Cardiac septum (tissue), 1 donor: ENCODE data around the gene SPAAR. TPM values are rescaled to one million over a fixed set of nuclear protein-coding genes. Genes with fewer than 3 reads are reported as not detected.
"Not testable (repeated sequence)": the region's sequence is repeated elsewhere in the genome, so short reads cannot be mapped to it uniquely, and the experiment has no call there.

ENCODE experiments used
- DNase-seq: peaks from one replicate; pipeline ENCODE4 v3.0.0-alpha.2; 2020; ENCODE audit warnings: low spot score
- intact Hi-C: fragments of 100-400 bp; cut with DNase I; formaldehyde crosslinking; loops from one replicate; pipeline ENCODE4 v1.14.0; 2022
- long read RNA-seq: library from polyadenylated mRNA; unstranded; transcript quantifications from one replicate; pipeline ENCODE4 v2.0.0, GENCODE V29; 2021
- total RNA-seq: library from RNA; stranded (reverse); fragmentation: NEBNext Ultra II Directional; extraction: Animal tissue kit (Norgen Biotek cat#: 25700); gene quantifications from one replicate; pipeline ENCODE4 v1.2.1, GENCODE V29; 2021
- donor health status: DM: no; HTN: no; CAD: no.

Gene SPAAR, protein sequence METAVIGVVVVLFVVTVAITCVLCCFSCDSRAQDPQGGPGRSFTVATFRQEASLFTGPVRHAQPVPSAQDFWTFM
- total RNA-seq = 4.0 TPM
- long read RNA-seq, partial matches to known transcripts = 0 of 1 reads
- long read RNA-seq, other reads (novel, unspliced or antisense) = 0 of 1 reads

DNA sequence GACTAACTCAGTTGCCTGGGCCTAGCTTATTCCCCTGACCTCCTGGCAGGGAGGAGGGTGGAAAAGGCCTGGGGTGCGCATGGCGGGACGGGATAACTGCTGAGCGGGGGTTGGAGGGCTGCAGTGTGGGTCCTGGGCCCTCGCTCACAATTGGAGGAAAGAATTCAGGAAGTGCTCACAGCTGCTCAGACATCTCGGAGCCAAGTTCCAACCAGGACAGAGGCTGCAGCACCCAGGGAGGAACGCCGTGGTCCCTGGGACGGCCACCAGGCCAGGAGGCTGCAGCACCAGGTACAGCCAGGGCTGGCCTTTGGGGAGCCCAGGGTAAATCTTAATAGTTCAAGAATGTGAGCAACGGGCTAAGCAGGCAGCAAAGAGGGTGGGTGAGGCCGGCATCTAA is at the start of gene SPAAR:
Gene SPAAR, plus strand, starts transcription at position 217 of the 400 bp plus-strand sequence. CDS start 974 bp downstream, outside the sequence.
- intact Hi-C loops = no loop called here
- no peak for DNase-seq

GRCh38 chr9:35859990-35860339 is 49.3 kb upstream of the SPAAR start:
- DNase-seq = no peak
- intact Hi-C loops = no loop called here

GRCh38 chr9:35861161-35861897 is 48.0 kb upstream of the SPAAR start:
- DNase-seq = no peak
- intact Hi-C loops = no loop called here

GRCh38 chr9:35862328-35862727 is 47.0 kb upstream of the SPAAR start:
- intact Hi-C loops = no loop called here
- DNase-seq = no peak

- no peak for DNase-seq
- intact Hi-C loops = no loop called here
These were observed 45.7 kb upstream of the SPAAR start for GRCh38 chr9:35863583-35863982.

- intact Hi-C loops = no loop called here
- DNase-seq = no peak
These were observed 44.5 kb upstream of the SPAAR start for GRCh38 chr9:35864695-35865255.

GRCh38 chr9:35867538-35867937 is 41.8 kb upstream of the SPAAR start:
- DNase-seq = no peak
- intact Hi-C loops = no loop called here

DNA sequence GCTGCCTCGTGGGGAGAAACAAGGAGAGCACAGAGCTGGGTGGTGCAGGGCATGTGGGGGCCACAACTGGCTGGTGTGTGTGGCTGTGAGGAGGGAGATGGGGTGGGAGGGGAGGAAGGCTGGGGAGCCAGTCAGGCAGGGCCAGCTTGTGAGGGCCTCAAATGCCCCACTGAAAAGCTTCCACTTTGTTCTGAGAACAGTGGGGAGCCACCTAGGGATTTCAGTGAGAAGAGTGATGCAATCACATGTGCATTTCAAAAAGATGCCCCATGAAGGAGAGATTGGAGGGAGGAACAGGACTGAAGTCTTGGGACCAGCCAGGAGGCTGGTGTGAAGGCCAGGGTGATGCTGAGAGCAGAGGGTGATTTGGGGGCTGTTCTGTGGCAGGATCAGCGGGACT is 40.4 kb upstream of the SPAAR start:
- no peak for DNase-seq
- intact Hi-C loops = no loop called here

DNA sequence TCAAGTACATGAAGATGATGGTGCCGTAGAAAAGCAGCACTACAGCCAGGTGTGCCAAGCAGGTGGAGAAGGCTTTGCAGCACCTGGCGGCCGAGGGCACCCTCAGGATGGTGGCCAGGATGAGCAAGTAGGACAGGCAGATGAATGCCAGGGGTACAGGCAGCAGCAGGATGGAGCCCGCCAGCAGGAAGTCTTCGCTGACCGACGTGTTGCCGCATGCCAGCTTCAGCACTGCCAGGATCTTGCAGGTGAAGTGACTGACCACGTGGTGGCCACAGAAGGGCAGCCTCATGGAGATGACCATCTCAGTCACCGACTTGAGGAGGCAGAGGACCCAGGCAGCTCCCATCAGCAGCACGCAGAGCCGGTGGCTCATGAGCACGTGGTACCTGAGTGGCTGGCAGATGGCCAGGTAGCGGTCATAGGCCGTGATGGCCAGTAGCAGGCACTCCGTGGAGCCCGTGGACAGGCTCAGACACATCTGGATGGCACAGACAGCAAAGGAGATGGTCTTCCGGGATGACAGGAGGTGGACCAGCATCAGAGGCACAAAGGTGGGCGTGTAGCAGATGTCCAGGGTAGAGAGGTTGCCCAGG is 39.6 kb upstream of the SPAAR start:
- no peak for DNase-seq
- intact Hi-C loops = loop anchor here (5.0 kb wide), 1 partner anchor 32 kb away; no protein-coding TSS in a partner anchor

- no peak for DNase-seq
- intact Hi-C loops = loop anchor here (5.0 kb wide), 1 partner anchor 33 kb away; no protein-coding TSS in a partner anchor
These were observed 38.9 kb upstream of the SPAAR start, which contains the start of gene OR13J1 for GRCh38 chr9:35870351-35870923. OR13J1 (minus strand) TSS chr9:35870401; CDS start chr9:35870401, 0 bp downstream.

DNA sequence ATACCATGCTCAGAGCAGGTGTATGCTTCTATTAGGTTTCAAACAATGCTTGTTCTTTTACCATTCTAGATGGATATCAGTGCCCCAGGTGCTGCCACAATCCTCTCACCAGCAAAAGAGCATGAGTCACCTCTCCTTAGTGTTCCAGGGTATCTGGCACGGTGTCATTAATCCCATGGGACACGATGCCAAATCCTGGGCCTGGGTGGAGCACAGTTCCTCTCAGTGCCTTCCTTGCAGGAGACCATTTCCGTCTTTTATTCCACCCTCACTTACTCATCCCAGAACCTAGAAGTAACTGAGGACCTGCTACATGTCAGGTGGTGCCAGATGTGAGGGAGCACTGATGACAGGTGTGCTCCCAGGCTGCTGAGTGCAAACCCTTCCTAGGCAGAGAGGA is 37.7 kb upstream of the SPAAR start:
- no peak for DNase-seq
- intact Hi-C loops = loop anchor here (5.0 kb wide), 1 partner anchor 34 kb away; no protein-coding TSS in a partner anchor

- no peak for DNase-seq
- intact Hi-C loops = loop anchor here (5.0 kb wide), 1 partner anchor 35 kb away; no protein-coding TSS in a partner anchor
These were observed 36.8 kb upstream of the SPAAR start for GRCh38 chr9:35872505-35872904.

DNA sequence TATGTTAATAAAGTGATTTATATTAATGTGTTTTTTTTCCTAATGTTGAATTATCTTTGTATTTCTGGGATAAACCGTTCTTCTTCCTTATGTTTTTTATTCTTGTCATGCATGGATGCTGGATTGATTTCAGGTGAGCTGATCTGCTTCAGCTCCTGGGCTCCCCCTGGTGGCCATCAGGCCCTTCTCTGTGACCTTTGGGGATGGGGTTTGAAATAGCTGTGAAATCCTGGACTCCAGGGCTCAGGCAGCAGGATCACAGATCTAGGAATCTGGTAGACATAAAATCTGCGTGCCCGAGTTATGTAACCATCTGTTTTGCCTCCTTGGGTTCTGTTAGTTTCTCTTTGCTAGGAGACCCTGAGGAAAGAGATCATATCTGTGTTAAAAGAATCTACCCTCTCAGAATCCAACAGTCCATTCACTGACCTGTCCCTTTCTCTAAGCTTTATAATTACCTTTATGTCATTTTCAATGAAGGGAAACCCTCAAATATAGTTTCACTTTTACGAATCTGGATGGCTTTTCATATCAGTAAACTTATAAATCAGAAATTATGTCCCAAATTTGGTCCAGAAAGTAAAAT is 26.9 kb upstream of the SPAAR start:
- intact Hi-C loops = loop anchor here (1.0 to 10.0 kb wide), 3 partner anchors 54 to 218 kb away; partner anchors contain the start of genes ARHGEF39, FAM221B, NPR2 and TMEM8B

DNA sequence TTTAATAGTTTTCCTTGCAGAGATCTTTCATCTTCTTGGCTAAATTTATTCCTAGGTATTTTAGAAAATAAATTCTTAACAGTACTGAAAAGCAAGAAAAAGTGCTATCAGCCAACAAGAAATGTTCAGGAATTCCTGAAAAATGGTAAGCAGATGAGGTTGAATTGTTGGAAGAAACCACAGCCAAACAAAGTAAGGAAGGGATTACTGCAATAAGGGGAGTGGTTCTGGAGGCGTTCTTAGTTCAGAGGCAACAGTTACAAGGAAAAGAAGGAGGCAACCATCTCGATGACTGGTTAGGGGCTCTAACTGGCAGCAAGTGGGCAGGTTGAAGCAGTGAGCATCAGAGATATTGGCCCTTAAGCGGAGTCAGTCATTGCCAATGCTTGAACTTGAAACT is 26.3 kb upstream of the SPAAR start:
- intact Hi-C loops = loop anchor here (1.0 to 10.0 kb wide), 3 partner anchors 54 to 218 kb away; partner anchors contain the start of genes ARHGEF39, FAM221B, NPR2 and TMEM8B
- no peak for DNase-seq

More for the DNA sequence above, 26.9 kb upstream of the SPAAR start:
- peak; percentile 90 for DNase-seq

DNA sequence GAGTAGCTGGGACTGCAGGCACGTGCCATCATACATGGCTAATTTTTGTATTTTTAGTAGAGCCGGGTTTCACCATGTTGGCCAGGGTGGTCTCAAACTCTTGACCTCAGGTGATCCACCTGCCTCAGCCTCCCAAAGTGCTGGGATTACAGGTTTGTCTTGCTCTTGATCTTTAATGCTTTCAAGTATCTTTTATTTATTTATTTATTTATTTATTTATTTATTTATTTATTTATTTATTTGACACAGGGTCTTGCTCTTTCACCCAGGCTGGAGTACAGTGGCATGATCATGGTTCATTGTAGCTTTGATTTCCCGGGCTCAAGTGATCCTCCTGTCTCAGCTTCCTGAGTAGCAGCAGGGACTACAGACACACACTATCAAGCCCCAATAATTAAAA is 24.4 kb upstream of the SPAAR start:
- intact Hi-C loops = loop anchor here (10.0 kb wide), 1 partner anchor 220 kb away; the partner anchor contains the start of gene ARHGEF39
- not testable (repeated sequence) for DNase-seq

DNA sequence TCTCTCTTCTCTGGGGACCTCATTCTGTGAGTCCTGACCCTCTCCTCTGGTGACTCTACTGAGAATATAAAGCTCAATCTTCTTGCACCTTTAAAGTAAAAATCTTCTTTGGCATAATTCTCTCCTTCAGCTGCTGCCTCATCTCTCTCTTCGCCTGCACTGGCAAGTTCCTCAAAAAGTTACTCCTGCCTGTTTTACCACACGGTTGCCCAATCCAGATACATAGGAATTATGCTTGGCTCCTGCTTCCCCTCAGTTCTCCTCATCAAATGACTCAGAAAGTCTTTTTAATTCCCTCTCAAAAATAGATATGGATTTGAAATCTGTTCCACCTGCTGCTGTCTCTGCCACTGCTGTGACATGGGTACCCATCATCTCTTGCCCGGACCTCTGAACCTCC is 17.6 kb upstream of the SPAAR start:
- DNase-seq = no peak
- intact Hi-C loops = no loop called here

DNA sequence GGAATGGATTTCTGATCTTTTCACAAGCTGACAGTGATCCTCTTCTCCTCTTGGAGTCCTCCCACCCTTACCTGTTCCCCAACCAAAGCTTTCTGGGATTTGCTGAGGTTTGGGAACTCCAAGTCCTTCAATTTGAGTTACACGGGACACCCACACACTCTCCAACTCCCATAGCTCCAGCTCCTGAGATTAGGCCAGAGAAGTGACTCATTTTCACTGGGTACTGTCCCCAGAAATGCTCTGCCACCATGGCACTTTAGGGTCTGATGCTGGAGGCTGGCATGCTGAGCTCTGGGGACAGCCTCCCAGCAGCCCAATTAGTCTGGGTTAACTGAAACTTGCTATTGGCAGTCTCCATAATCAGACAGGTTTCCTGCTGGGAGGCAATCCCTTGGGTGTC is 17.2 kb upstream of the SPAAR start:
- DNase-seq = no peak
- intact Hi-C loops = no loop called here

DNA sequence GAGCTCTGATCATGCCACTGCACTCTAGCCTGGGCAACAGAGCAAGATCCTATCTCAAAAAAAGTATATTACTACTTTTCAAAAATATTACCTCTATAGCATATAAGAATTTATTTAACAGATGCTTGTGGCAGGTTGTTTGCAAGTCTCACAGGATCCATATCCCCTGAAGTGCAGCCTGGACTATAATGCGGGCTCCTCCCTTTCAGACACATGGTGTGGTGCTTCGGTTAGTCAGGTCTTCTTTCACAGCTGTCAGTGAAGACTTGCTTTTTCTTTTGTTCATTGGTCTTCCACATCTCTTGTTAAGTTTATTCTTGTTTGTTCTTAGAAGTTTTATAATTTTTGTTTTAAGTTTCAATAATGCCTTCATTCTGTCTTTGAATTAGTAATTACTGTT is 12.7 kb upstream of the SPAAR start:
- DNase-seq = no peak
- intact Hi-C loops = no loop called here

- DNase-seq, intact Hi-C loops: not testable (repeated sequence)
These were observed 11.8 kb upstream of the SPAAR start for GRCh38 chr9:35897376-35898099.
